ENCODE measurements around the gene PCNX4.
"Not testable (repeated sequence)": the region's sequence is repeated elsewhere in the genome, so short reads cannot be mapped to it uniquely, and the experiment has no call there.

The PCNX4 gene

DNA sequence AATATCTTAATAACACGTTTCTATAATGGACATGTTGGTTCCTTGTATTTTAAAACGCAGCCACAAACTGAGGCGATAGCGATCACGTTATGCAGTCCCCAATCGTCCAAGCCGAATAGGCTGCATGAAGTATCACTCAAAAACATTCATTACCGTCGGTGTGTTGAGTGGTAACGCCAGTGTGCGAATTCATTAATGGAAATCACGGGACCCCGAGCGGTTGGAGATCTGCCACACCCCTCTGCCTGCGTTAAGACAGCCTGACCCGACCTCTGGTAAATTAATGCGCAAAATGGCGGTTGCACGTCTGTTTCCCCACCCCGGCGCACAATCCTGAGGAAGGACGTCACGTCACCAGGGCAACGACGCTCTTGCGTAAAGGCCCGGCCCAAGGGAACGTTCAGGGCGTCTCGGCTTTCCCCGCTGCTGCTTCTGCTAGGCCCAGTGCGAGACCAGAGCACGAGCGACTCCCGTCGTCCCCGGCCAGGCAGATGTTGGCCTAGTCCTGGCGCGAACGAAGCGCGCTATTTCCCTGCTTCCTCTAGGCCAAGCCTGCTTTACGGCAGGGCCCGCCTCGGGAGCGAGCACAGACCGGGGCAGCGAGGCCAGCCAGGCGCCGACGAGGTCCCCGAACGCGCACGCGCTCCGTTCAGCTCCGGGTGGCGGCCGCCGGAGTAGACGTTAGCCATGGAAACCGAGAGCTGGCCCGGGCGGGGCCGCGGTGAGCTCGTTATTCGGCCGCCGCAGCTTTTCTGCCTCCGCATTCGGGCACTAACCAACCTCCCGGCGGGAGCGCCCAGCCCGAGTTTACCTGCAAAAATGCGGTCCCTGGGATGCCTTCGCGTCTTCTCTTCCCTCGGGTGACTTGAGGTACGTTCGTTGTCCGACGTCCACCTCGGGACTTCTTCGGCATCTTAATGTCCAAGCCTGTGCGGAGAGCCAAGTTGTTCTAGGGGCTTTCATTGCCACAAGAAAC, at the start of gene PCNX4:
Gene PCNX4, plus strand, starts transcription at position 374 of the 976 bp plus-strand sequence. CDS start 15,716 bp downstream, outside the sequence.
- FAIRE-seq: peak; percentile 83

DNA sequence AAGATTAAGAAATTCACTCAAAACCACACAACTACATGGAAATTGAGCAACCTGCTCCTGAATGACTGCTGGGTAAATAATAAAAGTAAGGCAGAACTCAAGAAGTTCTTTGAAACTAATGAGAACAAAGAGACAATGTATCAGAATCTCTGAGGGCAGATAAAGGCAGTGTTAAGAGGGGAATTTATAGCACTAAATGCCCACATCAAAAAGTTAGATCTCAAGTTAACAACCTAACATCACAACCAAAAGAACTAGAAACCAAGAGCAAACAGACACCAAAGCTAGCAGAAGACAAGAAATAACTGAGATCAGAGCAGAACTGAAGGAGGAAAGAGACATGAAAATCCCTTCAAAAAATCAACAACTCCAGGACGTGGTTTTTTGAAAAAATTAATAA, 43.7 kb upstream of the PCNX4 start:
- not testable (repeated sequence) for FAIRE-seq

DNA sequence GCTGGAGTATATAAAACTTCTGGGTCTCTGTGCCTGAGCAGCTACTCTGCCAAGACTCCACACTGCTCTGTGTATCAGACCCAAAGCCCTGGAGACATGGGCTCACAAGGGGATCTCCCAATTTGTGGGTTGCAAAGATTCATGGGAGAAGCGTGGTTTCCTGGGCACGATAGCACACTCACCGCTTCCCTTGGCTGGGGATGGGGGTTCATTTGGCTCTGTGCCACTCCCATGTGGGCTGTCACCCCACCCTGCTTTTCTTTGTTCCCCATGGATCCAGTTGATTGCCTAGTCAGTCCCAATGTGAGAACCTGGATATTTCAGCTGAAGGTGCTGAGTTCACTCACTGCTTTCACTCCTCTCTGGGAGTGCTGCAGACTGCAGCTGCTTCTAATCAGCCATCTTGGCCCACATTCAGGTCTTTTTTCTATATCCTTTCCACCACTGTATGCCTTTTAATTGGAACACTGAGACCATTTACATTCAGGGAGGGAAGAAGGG, 40.0 kb upstream of the PCNX4 start:
- FAIRE-seq: no peak

DNA sequence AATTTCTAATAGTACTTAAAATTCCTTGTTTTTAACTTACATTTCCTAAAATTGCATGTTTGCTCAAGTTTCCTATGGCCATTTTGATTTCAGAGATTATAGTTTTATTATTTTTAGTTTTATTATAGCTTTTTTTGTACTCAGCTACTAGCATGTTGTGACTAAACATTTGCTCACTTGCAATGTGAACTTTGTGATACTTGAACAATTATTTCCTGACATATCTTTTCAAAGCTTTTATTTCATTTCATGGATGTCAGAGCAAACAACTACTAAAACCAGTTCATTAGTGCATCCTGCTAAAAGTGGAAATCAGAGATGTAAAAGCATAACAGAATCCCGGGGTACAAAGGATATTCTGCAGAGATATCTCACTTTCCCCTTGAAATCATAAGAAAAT, 33.6 kb upstream of the PCNX4 start:
- no peak for FAIRE-seq

- no peak for FAIRE-seq
These were observed 30.4 kb upstream of the PCNX4 start for GRCh38 chr14:60061371-60061770.

- peak; percentile 95 for FAIRE-seq
These were observed 27.1 kb upstream of the PCNX4 start for GRCh38 chr14:60064491-60065072.

DNA sequence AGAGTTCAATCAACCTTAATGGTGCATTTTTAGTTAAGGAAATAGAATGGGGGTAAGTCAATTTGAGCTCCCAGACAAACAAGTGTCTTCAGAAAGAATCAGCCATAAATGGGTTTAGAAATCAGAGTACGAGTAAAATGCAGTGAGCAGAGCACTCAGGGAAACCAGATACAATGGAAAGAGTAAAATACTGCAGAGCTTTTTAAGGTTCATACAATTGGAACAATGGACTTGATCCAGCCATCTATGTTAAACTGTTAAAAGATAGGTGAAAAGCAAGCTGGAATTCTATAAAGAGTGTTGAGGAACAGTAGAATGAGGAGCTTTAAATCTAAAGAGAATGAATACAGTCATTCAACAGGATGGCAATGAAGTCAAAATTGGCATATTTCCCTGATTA, 23.8 kb upstream of the PCNX4 start:
- no peak for FAIRE-seq

- FAIRE-seq: no peak
These were observed 12.0 kb upstream of the PCNX4 start for GRCh38 chr14:60079723-60080122.

GRCh38 chr14:60085085-60085484, 6.6 kb upstream of the PCNX4 start:
- no peak for FAIRE-seq

DNA sequence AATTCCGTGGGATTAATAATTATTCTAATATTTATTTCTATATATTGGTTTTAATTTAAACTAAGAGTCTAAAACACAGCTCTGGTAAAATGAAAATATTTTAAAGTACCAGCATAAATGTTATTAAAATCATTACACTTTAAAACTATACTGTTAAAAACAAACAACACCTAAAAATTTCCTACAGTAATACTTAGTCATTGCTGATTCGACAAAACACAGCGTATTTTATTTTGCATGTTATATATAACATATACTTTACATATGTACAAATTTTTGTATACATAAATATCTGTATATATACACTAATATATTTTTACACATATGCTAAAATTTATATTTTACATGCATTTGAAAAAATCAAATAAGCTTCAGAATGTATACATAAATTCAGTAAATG, 6.0 kb upstream of the PCNX4 start:
- FAIRE-seq: no peak

- no peak for FAIRE-seq
These were observed 4.1 kb upstream of the PCNX4 start for GRCh38 chr14:60087668-60088067.

DNA sequence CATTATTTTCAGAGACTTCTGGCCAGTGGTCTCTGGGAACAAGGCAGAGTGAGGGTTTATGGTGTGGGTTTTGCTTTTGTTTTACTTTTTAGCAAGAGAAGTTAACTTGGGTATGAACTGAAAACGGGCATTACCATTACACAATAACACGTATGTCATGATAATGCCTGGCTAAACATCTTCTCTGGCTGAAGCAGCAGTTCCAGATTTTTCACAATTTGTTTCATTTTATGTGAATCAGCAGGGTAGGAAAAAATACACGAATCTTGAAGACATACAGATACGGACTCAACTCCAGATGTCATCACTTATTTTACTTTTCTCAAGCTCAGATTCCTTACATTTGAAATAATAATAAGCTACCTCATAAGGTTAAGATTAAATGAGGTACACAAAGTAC, 2.5 kb upstream of the PCNX4 start:
- no peak for FAIRE-seq

DNA sequence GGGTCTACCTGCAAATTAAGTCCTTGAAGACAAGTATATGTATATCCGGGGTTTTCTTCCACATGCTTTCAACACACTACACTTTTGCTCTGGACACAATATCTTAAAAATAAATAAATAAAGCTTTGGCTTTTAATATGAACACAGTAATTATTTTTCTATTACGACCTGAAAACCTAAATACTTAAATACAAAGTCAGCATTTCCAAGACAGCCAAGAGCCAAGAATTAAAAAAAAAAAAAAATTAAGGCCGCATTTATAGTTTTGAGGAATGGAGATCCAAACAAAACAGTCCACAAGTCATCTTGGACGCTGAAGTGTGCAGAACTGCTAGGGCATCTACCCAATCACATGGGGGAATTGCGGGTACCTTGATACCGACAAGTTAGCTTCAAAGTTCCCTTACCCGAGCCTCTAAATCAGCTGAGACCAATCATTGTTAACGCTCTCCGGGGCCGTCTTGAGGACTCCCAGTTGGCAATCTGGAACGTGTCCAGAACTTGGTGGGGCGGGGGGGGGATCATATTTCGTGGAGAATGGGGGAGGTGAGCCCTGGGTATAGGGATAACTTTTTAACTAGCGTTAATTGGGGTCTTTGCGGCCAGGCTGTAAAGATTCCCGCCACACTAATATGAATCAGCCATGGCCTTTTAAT, 731 bp upstream of the PCNX4 start:
- no peak for FAIRE-seq

DNA sequence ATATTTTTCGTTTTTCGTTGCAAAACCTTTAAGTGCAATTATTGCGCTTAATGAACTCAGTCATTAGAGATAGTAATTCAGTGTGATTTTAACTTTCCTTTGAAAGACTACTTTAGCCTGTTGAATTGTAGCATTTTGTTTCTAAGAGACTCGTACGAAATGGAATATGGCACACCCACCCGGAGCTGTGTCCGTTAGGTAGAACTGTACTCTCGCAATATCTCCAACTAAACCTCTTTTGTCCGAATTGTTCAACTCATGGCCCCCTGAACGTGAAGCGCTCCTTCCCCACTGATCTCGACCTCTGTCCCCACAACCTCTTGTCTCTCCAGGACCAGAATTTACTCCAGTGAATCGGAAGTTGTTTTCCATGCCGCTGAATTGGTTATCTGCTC, 800 bp downstream of the PCNX4 start:
- FAIRE-seq: no peak

DNA sequence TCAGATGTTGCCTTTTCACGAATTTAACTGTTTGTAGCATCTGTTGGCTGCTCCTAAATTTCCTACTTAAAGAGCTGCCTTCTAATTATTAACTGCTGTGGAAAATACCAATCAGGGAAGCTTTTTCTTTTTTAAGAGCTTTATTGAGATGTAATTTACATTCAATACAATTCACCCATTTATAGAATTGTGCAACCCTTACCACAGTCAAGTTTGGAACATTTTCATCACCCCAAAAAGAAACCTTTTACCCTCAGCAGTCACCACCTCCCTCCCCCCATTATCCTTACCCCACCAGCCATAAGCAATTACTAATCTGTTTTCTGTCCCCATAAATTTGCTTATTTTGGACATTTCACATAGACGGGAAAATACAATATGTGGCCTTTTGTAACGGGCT, 1.4 kb downstream of the PCNX4 start:
- no peak for FAIRE-seq

GRCh38 chr14:60093606-60094005, 1.9 kb downstream of the PCNX4 start:
- FAIRE-seq: no peak

GRCh38 chr14:60094306-60094897, 2.7 kb downstream of the PCNX4 start:
- FAIRE-seq: no peak

- no peak for FAIRE-seq
These were observed 3.5 kb downstream of the PCNX4 start for GRCh38 chr14:60095231-60095630.

DNA sequence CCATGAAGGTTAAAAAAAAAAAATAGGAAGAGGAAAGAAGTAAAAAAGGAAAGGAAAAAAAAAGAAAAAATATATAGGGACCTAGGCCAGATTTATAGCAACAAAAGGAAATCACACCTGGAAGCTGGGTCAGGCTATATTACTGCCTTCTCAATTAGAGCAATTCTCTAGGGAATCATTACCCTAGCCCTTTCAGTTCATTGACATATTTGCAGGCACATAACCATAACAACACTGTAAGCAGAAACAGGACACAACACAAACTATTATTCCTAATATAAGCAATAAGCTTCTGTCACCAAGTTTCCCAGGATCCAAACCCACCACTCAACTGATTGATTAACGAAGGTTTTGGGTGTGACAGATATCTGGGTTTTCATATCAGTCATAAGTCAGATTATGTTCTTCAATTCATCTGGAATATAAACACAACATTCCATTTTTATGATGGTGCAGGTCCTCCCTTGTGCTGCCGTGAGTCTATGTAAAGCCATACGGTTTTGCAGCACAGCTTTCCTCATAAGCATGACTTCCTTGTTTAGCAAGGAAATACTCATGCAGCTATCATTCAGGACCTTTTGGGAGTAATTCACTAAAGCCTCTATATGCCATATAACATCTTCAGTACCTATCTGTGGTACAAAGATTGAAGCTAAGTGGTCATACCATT, 4.2 kb downstream of the PCNX4 start:
- FAIRE-seq: no peak

DNA sequence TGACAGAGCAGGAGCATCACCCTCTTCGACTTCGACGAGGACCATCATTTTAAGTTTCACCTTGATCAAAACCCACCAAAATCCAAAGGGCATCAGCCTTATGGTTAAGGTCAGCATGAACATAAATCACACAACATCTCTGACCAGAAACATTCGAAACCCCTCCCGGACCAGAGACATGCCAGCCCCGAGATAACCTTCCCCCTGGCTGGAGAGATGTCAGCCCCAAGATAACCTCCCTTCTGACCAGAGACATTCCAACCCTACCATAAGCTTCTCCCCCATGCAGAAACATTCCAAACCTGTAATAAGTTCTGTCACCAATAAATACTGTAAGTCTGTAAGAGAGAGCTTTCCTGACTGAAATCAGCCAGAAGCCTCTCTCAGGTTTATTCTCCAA, 6.3 kb downstream of the PCNX4 start:
- no peak for FAIRE-seq

- not testable (repeated sequence) for FAIRE-seq
These were observed 8.1 kb downstream of the PCNX4 start for GRCh38 chr14:60099855-60100254.

GRCh38 chr14:60101786-60102185, 10.1 kb downstream of the PCNX4 start:
- FAIRE-seq: no peak

DNA sequence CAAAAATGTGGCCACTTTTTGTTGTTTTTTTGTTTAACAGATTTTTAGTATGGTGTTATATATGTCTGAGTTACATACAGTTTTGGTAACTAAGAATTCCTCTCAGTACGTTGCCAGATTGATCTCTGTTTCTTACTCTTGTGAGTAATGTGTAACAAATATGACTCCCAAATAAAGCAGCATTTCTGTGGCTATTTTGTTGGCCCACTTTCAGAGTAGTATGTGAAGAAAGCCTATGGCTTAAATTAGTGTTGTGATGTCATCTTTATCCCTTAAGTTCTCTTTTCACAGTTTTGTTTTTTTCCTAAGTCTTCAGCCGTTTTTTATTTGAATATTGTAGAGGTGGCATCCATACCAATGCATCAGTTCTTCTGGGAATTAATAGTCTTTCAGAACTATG, 10.7 kb downstream of the PCNX4 start:
- no peak for FAIRE-seq

All from TTC549 (cell line).